22Rv1 (cell line): Measurements from ENCODE around the gene LRRN3.

Experiments
- CTCF ChIP-seq: fragments of 450-650 bp; IDR thresholded peaks from 2 replicates; pipeline ENCODE4 v1.5.1; 2017; ENCODE audit warnings: mild to moderate bottlenecking
- ZFX ChIP-seq: fragments of 450-650 bp; IDR thresholded peaks from 2 replicates; pipeline ENCODE4 v1.6.1; 2017; ENCODE audit warnings: antibody characterized with exemption, borderline replicate concordance

- TF ChIP-seq CTCF (peak; percentile 56), ZFX (no peak)
Measured at GRCh38 chr7:111098926-111099250, 8.0 kb downstream of the LRRN3 start.
